GM19025 (cell line): ENCODE measurements around the gene SLC1A7.

Source experiments
- ATAC-seq: cut with Tn5 transposase; IDR thresholded peaks from one replicate; pipeline ENCODE4 v1.9.1; 2021; ENCODE audit warnings: mild to moderate bottlenecking, low read depth, moderate library complexity; ENCODE audit not compliant: unreplicated experiment

SLC1A7 gene

GRCh38 chr1:53162621-53163020, 20.2 kb upstream of the SLC1A7 start:
- no peak for ATAC-seq

GRCh38 chr1:53160924-53161378, 18.5 kb upstream of the SLC1A7 start:
- no peak for ATAC-seq

- no peak for ATAC-seq
These were observed 16.5 kb upstream of the SLC1A7 start for GRCh38 chr1:53158900-53159299.

- no peak for ATAC-seq
These were observed 14.3 kb upstream of the SLC1A7 start for GRCh38 chr1:53156783-53157182.

GRCh38 chr1:53155945-53156344, 13.5 kb upstream of the SLC1A7 start:
- no peak for ATAC-seq

- no peak for ATAC-seq
These were observed 13.1 kb upstream of the SLC1A7 start for GRCh38 chr1:53155534-53155933.

- ATAC-seq: no peak
These were observed 12.5 kb upstream of the SLC1A7 start for GRCh38 chr1:53154859-53155438.

GRCh38 chr1:53153752-53154151, 11.3 kb upstream of the SLC1A7 start:
- no peak for ATAC-seq

- ATAC-seq: no peak
These were observed 5.7 kb upstream of the SLC1A7 start for GRCh38 chr1:53148123-53148522.

GRCh38 chr1:53147174-53147573, 4.7 kb upstream of the SLC1A7 start:
- no peak for ATAC-seq

- ATAC-seq: no peak
These were observed 3.7 kb upstream of the SLC1A7 start for GRCh38 chr1:53145942-53146708.

- no peak for ATAC-seq
These were observed 3.1 kb upstream of the SLC1A7 start for GRCh38 chr1:53145619-53145941.

- ATAC-seq: no peak
These were observed 2.7 kb upstream of the SLC1A7 start for GRCh38 chr1:53145051-53145600.

GRCh38 chr1:53144201-53144600, 1.8 kb upstream of the SLC1A7 start:
- no peak for ATAC-seq

- ATAC-seq: no peak
These were observed 1.1 kb upstream of the SLC1A7 start for GRCh38 chr1:53143527-53143926.

GRCh38 chr1:53141487-53142055, 867 bp downstream of the SLC1A7 start:
- ATAC-seq: no peak

- no peak for ATAC-seq
These were observed 2.0 kb downstream of the SLC1A7 start for GRCh38 chr1:53140451-53140850.

- no peak for ATAC-seq
These were observed 2.5 kb downstream of the SLC1A7 start for GRCh38 chr1:53139951-53140361.

GRCh38 chr1:53138991-53139884, 3.2 kb downstream of the SLC1A7 start:
- no peak for ATAC-seq

- ATAC-seq: no peak
These were observed 4.7 kb downstream of the SLC1A7 start for GRCh38 chr1:53137729-53138128.

- ATAC-seq: no peak
These were observed 6.7 kb downstream of the SLC1A7 start for GRCh38 chr1:53135735-53136114.
